Pons (tissue), 1 donor: ENCODE data around the gene SPTLC2.

ENCODE experiments used
- DNase-seq: peaks from one replicate; pipeline ENCODE4 v3.0.0-alpha.2; 2016; ENCODE audit warnings: low spot score

SPTLC2 gene

GRCh38 chr14:77467801-77468200 lies 148.6 kb downstream of the SPTLC2 start:
- no peak for DNase-seq

GRCh38 chr14:77459072-77459723 lies 157.2 kb downstream of the SPTLC2 start:
- peak; percentile 93 for DNase-seq

GRCh38 chr14:77458249-77458950 lies 158.0 kb downstream of the SPTLC2 start:
- peak; percentile 41 for DNase-seq

GRCh38 chr14:77457522-77458248 lies 158.8 kb downstream of the SPTLC2 start, which contains the start of the genes AHSA1 and VIPAS39:
Gene AHSA1, plus strand, starts transcription at chr14:77458093. Its CDS starts 97 bp downstream, at chr14:77458190.
Gene VIPAS39, minus strand, starts transcription at chr14:77457601. Its CDS starts 3,499 bp downstream, at chr14:77454102.
- DNase-seq, result peak; percentile 100

GRCh38 chr14:77457115-77457521 lies 159.3 kb downstream of the SPTLC2 start:
- no peak for DNase-seq
